Endothelial cell of umbilical vein (primary cell): ENCODE measurements around the gene TRAF1.

Experiments
- EZH2 ChIP-seq: IDR thresholded peaks from 2 replicates; pipeline ENCODE4 v1.6.1; 2012; ENCODE audit warnings: borderline replicate concordance, low read depth, mild to moderate bottlenecking, moderate library complexity, low read length, inconsistent platforms; ENCODE audit not compliant: severe bottlenecking
- MAX ChIP-seq: IDR thresholded peaks from 2 replicates; pipeline ENCODE4 v1.6.1; 2011; ENCODE audit not compliant: insufficient read depth, insufficient read length
- MYC ChIP-seq: IDR thresholded peaks from one replicate; pipeline ENCODE4 v1.6.1; 2011; ENCODE audit warnings: mild to moderate bottlenecking, low read depth, low read length
- TF ChIP-seq, protein P1 (sequence below), 2 donors: IDR thresholded peaks; 1 replicate in 1 of 2; 2 replicates in 1 of 2; pipeline ENCODE4 v1.5.1; 2011; ENCODE audit warnings: low read length in 2 of 2, mild to moderate bottlenecking in 2 of 2, moderate library complexity in 2 of 2, control low read depth in 1 of 2, inconsistent platforms in 1 of 2, low read depth in 1 of 2; ENCODE audit not compliant: insufficient read depth in 1 of 2; ENCODE audit errors: extremely low read depth in 1 of 2

DNA sequence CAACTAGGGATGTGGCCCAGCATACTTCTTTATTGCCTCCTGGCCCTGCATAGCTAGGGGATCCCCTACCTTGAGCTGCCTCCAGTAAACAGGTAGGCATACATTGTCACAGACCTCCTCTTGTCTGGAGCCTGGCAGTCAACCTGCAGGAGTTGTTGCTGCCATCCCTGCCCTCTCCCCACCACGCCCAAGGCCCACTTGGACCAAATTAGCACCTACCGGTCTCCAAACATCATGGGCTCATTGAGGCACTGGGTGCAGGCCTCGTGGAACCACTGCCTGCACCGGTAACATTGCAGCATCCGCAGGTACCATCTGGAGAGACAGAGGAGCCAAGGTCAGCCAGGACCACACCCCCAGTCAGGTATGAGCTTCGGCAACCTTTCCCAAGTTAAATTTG lies 59.9 kb downstream of the TRAF1 start:
- TF ChIP-seq MYC (no peak), EZH2 (no peak), MAX (no peak)
- TF ChIP-seq, protein P1, sequence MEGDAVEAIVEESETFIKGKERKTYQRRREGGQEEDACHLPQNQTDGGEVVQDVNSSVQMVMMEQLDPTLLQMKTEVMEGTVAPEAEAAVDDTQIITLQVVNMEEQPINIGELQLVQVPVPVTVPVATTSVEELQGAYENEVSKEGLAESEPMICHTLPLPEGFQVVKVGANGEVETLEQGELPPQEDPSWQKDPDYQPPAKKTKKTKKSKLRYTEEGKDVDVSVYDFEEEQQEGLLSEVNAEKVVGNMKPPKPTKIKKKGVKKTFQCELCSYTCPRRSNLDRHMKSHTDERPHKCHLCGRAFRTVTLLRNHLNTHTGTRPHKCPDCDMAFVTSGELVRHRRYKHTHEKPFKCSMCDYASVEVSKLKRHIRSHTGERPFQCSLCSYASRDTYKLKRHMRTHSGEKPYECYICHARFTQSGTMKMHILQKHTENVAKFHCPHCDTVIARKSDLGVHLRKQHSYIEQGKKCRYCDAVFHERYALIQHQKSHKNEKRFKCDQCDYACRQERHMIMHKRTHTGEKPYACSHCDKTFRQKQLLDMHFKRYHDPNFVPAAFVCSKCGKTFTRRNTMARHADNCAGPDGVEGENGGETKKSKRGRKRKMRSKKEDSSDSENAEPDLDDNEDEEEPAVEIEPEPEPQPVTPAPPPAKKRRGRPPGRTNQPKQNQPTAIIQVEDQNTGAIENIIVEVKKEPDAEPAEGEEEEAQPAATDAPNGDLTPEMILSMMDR (IDR thresholded peaks at IDR 0.05; ENCODE audit: extremely low read depth in 1 of 2, insufficient read depth in 1 of 2, low read depth in 1 of 2, low read length in 2 of 2) = no peak
